SK-N-MC (cell line): Measurements from ENCODE around the gene COL11A1.

Experiments used
- DNase-seq: peaks from one replicate; pipeline ENCODE4 v3.0.0-alpha.2; 2011; ENCODE audit warnings: low read depth, low spot score
- H3K27ac ChIP-seq: fragments of 200-600 bp; sonication (generic); 2 replicates; pipeline ENCODE4 v1.5.1; 2016; ENCODE audit warnings: mixed run types
- H3K36me3 ChIP-seq: fragments of 200-600 bp; sonication (generic); 2 replicates; pipeline ENCODE4 v1.6.1; 2017; ENCODE audit warnings: antibody characterized with exemption, low read length, mixed read lengths; ENCODE audit not compliant: insufficient read depth
- H3K4me3 ChIP-seq: fragments of 200-600 bp; sonication (generic); 2 replicates; pipeline ENCODE4 v1.5.1; 2016
- H3K9ac ChIP-seq: fragments of 200-600 bp; sonication (generic); 2 replicates; pipeline ENCODE4 v1.8.0; 2017; ENCODE audit warnings: mixed run types, mixed read lengths; ENCODE audit not compliant: insufficient read length
- H3K9me3 ChIP-seq: fragments of 200-600 bp; sonication (generic); 2 replicates; pipeline ENCODE4 v1.6.1; 2017; ENCODE audit warnings: low read depth, mild to moderate bottlenecking, antibody characterized with exemption, low read length, moderate library complexity, mixed read lengths
- EZH2 ChIP-seq: fragments of 200-600 bp; sonication (generic); IDR thresholded peaks from one replicate; pipeline ENCODE4 v1.6.1; 2017; ENCODE audit warnings: antibody characterized with exemption
- FOXP2 ChIP-seq: optimal IDR thresholded peaks from 2 replicates; pipeline ENCODE3; 2011; ENCODE audit warnings: mild to moderate bottlenecking, moderate library complexity; ENCODE audit not compliant: insufficient read depth; ENCODE audit errors: extremely low read length, control extremely low read depth
- POLR2AphosphoS5 ChIP-seq: IDR thresholded peaks from 2 replicates; pipeline ENCODE4 v1.6.1; 2012; ENCODE audit warnings: mild to moderate bottlenecking, low read depth, low read length, borderline replicate concordance

Gene COL11A1

GRCh38 chr1:103122983-103123720 is 14.8 kb upstream of the COL11A1 start:
- TF ChIP-seq POLR2AphosphoS5, result no peak
- TF ChIP-seq FOXP2, result no peak
- TF ChIP-seq EZH2, result no peak
- no peak overlapping the region for H3K4me3 ChIP-seq
- H3K27ac ChIP-seq, result no peak overlapping the region
- H3K36me3 ChIP-seq, result no peaks in the 10 kb centered on the region
- DNase-seq, result no peak
- no peak overlapping the region for H3K9ac ChIP-seq
- H3K9me3 ChIP-seq, result no peaks in the 10 kb centered on the region

DNA sequence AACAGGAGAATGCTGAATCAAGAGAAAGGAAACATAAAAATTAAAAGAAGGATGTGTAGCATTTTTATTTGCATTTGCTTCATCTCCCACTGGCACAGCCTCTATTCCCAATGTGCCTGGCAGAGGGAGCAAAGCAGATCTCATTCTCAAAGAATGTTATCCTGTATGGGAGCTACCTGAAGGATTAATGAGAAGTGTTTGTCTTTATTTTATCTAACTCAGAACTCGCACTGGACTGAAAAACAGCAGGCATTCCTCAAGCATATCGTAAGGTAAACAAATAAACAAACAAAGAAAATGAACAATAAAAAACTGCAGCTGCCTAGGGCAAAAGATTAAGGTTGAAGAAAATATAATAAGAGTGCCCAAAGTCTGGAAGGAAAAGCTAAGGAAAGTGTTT is 12.7 kb upstream of the COL11A1 start:
- DNase-seq, result no peak
- Histone ChIP-seq H3K27ac (no peak overlapping the region), H3K9me3 (no peaks in the 10 kb centered on the region), H3K9ac (no peak overlapping the region), H3K4me3 (no peak overlapping the region), H3K36me3 (no peaks in the 10 kb centered on the region)
- no peak for TF ChIP-seq FOXP2
- no peak for TF ChIP-seq POLR2AphosphoS5
- TF ChIP-seq EZH2, result no peak

GRCh38 chr1:103112546-103112945 is 4.2 kb upstream of the COL11A1 start:
- no peaks in the 10 kb centered on the region for H3K36me3 ChIP-seq
- DNase-seq, result no peak
- H3K27ac ChIP-seq, result no peak overlapping the region
- H3K4me3 ChIP-seq, result no peak overlapping the region
- no peak for TF ChIP-seq EZH2
- TF ChIP-seq POLR2AphosphoS5, result no peak
- no peak for TF ChIP-seq FOXP2
- no peak overlapping the region for H3K9ac ChIP-seq
- no peaks in the 10 kb centered on the region for H3K9me3 ChIP-seq

DNA sequence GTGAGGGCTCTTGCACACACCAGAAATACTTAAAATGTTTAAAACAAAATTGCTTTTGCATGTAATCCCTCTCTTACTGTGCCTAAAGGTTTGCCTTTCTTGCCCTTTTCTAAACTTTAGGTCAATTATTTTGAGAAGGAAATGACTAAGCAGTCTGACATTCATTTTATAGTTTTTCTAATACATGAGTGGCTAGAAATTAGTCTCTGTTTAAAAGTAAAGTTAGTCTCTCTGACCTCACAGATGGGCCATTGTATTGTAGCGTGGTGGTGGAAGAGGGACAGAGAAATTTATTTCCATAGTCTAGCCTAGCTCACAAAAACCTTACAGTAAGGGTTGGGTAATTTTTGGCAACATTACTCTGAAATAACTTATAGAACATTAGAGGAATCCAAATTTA is 3.6 kb upstream of the COL11A1 start:
- H3K9ac ChIP-seq, result no peak overlapping the region
- DNase-seq, result no peak
- H3K4me3 ChIP-seq, result no peak overlapping the region
- no peak for TF ChIP-seq POLR2AphosphoS5
- TF ChIP-seq EZH2, result no peak
- TF ChIP-seq FOXP2, result no peak
- H3K36me3 ChIP-seq, result no peaks in the 10 kb centered on the region
- H3K27ac ChIP-seq, result no peak overlapping the region
- H3K9me3 ChIP-seq, result no peaks in the 10 kb centered on the region

- no peak overlapping the region for H3K9ac ChIP-seq
- H3K4me3 ChIP-seq, result no peak overlapping the region
- DNase-seq, result no peak
- H3K9me3 ChIP-seq, result no peaks in the 10 kb centered on the region
- TF ChIP-seq EZH2 (no peak), POLR2AphosphoS5 (no peak), FOXP2 (no peak)
- no peak overlapping the region for H3K27ac ChIP-seq
- H3K36me3 ChIP-seq, result no peaks in the 10 kb centered on the region
Observed at GRCh38 chr1:103110701-103111100, 2.4 kb upstream of the COL11A1 start.

DNA sequence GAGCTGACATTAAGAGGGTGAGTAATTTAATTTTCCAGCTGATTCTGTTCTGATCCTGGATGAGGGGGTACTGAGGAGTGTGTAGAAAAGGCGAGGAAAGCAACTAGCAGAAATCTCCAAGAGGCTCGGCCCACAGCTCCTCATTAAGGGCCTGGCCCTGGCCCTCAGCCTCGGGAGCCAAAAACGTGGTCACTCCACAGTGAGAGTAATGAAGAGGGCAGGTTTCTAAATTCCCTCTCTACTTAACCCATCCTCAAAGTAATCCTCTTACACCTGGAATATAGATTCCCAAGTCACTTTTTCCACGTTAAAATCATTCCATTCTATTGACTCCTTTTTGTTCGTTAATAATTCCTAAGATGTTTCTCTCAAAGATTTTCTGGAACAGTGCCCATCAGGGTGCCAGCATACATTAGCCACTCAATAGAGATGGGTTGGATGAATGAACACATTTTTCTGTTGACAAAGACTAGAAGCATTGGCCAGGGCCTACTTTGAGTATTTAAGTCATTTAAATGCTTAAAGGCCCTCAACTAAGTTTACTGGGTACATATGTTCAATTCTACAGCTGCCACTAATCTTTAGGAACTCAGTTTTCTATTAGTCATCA is 1.1 kb upstream of the COL11A1 start:
- Histone ChIP-seq H3K9me3 (no peaks in the 10 kb centered on the region), H3K9ac (no peak overlapping the region), H3K36me3 (no peaks in the 10 kb centered on the region), H3K4me3 (no peak overlapping the region), H3K27ac (no peak overlapping the region)
- TF ChIP-seq POLR2AphosphoS5 (no peak), FOXP2 (no peak), EZH2 (no peak)
- DNase-seq, result no peak

DNA sequence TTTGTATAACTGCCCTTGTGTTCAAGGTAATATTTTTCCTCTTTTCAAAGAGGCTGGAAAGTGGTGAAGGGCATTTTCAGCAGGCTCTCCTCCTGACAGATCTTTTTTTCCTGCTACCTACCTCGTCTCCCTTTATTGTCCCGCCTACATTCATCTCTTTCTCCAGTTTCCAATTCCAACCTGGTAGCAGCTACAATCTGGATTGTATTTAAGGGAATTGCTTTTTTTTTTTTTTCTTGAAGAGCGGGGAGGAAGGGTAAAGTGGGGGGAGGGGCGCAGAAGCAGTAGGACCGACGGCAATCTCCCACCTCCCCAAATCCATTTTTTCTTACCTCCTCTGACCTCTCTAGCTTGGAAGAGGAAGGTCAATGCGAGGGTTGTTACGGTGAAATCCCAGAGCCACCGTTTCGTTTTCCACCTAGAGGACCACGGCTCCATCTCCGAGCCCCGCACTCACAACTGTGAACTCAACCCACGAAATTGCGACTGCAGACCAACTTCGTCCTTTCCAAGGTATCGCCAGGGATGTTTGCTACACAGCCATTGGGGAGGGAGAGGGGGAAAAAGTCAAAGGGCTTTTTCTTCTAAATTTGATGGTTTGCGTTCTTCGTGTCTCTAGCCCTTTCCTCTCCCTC is 464 bp downstream of the COL11A1 start:
- Histone ChIP-seq H3K4me3 (no peak overlapping the region), H3K36me3 (no peaks in the 10 kb centered on the region), H3K9me3 (no peaks in the 10 kb centered on the region), H3K9ac (no peak overlapping the region), H3K27ac (no peak overlapping the region)
- no peak for DNase-seq
- TF ChIP-seq EZH2, result no peak
- TF ChIP-seq POLR2AphosphoS5, result no peak
- TF ChIP-seq FOXP2, result no peak

GRCh38 chr1:103106426-103107341 is 1.6 kb downstream of the COL11A1 start:
- H3K9me3 ChIP-seq, result no peaks in the 10 kb centered on the region
- no peak for DNase-seq
- TF ChIP-seq POLR2AphosphoS5 (no peak), EZH2 (no peak), FOXP2 (no peak)
- peak overlapping the region; percentile 44 for H3K4me3 ChIP-seq
- H3K36me3 ChIP-seq, result no peaks in the 10 kb centered on the region
- H3K9ac ChIP-seq, result no peak overlapping the region
- H3K27ac ChIP-seq, result no peak overlapping the region
